Caco-2 (cell line): ENCODE results near the gene UBTD2. TPM values are rescaled to one million over a fixed set of nuclear protein-coding genes. Genes with fewer than 3 reads are reported as not detected.
A peak's percentile ranks its signal among the peaks of the same experiment; 100 is the strongest.

Source experiments
- BruUV-seq: library from RNA; stranded (reverse); fragments of 400-500 nt; replicated peaks from 2 replicates; lab custom pipeline; 2021; lab: Mats Ljungman, UMichigan
- CTCF ChIA-PET: fragments of 300-600 bp; sonication (Branson Sonifier 250); formaldehyde crosslinking; loops from one replicate; lab custom pipeline; 2022; ENCODE audit warnings: antibody characterized with exemption; lab: Charles Lee
- POLR2A ChIA-PET: fragments of 300-600 bp; sonication (Branson Sonifier 250); formaldehyde crosslinking; loops from one replicate; lab custom pipeline; 2022; ENCODE audit warnings: antibody characterized with exemption; lab: Charles Lee
- DNase-seq, 2 experiments: peaks; one replicate each; pipeline versions ENCODE4 v3.0.0 to v3.0.0-alpha.2; 2020 to 2022
- H3K27me3 ChIP-seq: replicated peaks from 2 replicates; pipeline ENCODE4 v1.6.0; 2011; ENCODE audit warnings: low read length; ENCODE audit not compliant: control insufficient read depth, insufficient read depth
- H3K36me3 ChIP-seq: 2 replicates; pipeline ENCODE4 v1.5.1; 2011; ENCODE audit warnings: low read length; ENCODE audit not compliant: control insufficient read depth, insufficient read depth
- H3K4me1 ChIP-seq: fragments of 250-450 bp; sonication (Bioruptor Pico); 2 replicates; pipeline ENCODE4 v1.5.1; 2020; ENCODE audit warnings: mild to moderate bottlenecking
- H3K4me3 ChIP-seq: 2 replicates; pipeline ENCODE4 v1.5.1; 2011; ENCODE audit warnings: low read depth, mild to moderate bottlenecking, control low read depth, low read length
- H3K9me3 ChIP-seq: fragments of 250-450 bp; sonication (Bioruptor Pico); 2 replicates; pipeline ENCODE4 v1.5.1; 2020; ENCODE audit warnings: mild to moderate bottlenecking, moderate library complexity
- H3K27ac Mint-ChIP-seq: one replicate; pipeline ENCODE4 v1.8.0; 2022; ENCODE audit warnings: mixed read lengths; ENCODE audit not compliant: unreplicated experiment
- H3K27me3 Mint-ChIP-seq: one replicate; pipeline ENCODE4 v1.8.0; 2022; ENCODE audit warnings: mixed read lengths; ENCODE audit not compliant: insufficient read depth, unreplicated experiment
- H3K36me3 Mint-ChIP-seq: one replicate; pipeline ENCODE4 v1.8.0; 2022; ENCODE audit warnings: mild to moderate bottlenecking, mixed read lengths; ENCODE audit not compliant: insufficient read depth, unreplicated experiment
- H3K4me1 Mint-ChIP-seq: one replicate; pipeline ENCODE4 v1.8.0; 2022; ENCODE audit warnings: low read depth, mixed read lengths; ENCODE audit not compliant: unreplicated experiment
- H3K4me3 Mint-ChIP-seq: one replicate; pipeline ENCODE4 v1.8.0; 2022; ENCODE audit warnings: mild to moderate bottlenecking, moderate library complexity, mixed read lengths; ENCODE audit not compliant: unreplicated experiment
- H3K9me3 Mint-ChIP-seq: one replicate; pipeline ENCODE4 v1.8.0; 2022; ENCODE audit warnings: mixed read lengths; ENCODE audit not compliant: unreplicated experiment
- CTCF ChIP-seq, 2 experiments: fragments of 200-600 bp in 1 of 2; IDR thresholded peaks; 1 replicate in 1 of 2; 2 replicates in 1 of 2; pipeline versions ENCODE4 v1.5.1 to v1.8.0; 2011 to 2022; ENCODE audit warnings: antibody characterized with exemption in 1 of 2, control low read depth in 1 of 2, inconsistent platforms in 1 of 2, low read depth in 1 of 2, low read length in 1 of 2, mild to moderate bottlenecking in 1 of 2, moderate library complexity in 1 of 2; ENCODE audit not compliant: insufficient read depth in 1 of 2, severe bottlenecking in 1 of 2, unreplicated experiment in 1 of 2
- intact Hi-C: fragments of 100-400 bp; cut with micrococcal nuclease; formaldehyde crosslinking; loops from one replicate; pipeline ENCODE4 v1.10.0; 2022; ENCODE audit not compliant: unreplicated experiment
- total RNA-seq: library from RNA; stranded (reverse); gene quantifications from 2 replicates; pipeline ENCODE4 v1.2.3, GENCODE V29; 2022

Gene UBTD2
- total RNA-seq, 1 experiment from 2014 or later: 32.4 TPM

- Mint-ChIP-seq H3K27me3 (no peaks in the 10 kb centered on the region), H3K36me3 (peaks cover 5% of the 10 kb centered on the region), H3K4me3 (peak overlapping the region; percentile 86), H3K4me1 (peaks cover 9% of the 10 kb centered on the region), H3K9me3 (no peaks in the 10 kb centered on the region), H3K27ac (peak overlapping the region; percentile 85)
- no peaks in the 10 kb centered on the region for H3K9me3 ChIP-seq
- CTCF ChIA-PET: no interaction called here
- POLR2A ChIA-PET: no interaction called here
- H3K4me1 ChIP-seq: peaks cover 5% of the 10 kb centered on the region; the same call in 1 of the 2 replicates
- H3K36me3 ChIP-seq: no peaks in the 10 kb centered on the region; the same call in 1 of the 2 replicates
- TF ChIP-seq CTCF (IDR thresholded peaks at IDR 0.05; ENCODE audit: insufficient read depth in 1 of 2, low read depth in 1 of 2, low read length in 1 of 2, severe bottlenecking in 1 of 2, unreplicated experiment in 1 of 2): no peak
- TSS peak; percentile 92 for BruUV-seq
- peak overlapping the region; percentile 84 for H3K4me3 ChIP-seq
- no peaks in the 10 kb centered on the region for H3K27me3 ChIP-seq
- no peak for DNase-seq
- intact Hi-C loops: loop anchor here (5.0 kb wide), 1 partner anchor 88 kb away; no protein-coding TSS in a partner anchor
Observed at GRCh38 chr5:172284611-172284980, 1.0 kb upstream of the UBTD2 start.

GRCh38 chr5:172283862-172284610, 472 bp upstream of the UBTD2 start:
- peak overlapping the region; percentile 85 for H3K27ac Mint-ChIP-seq
- ChIA-PET CTCF (interaction anchor here (1.4 kb wide), 1 partner anchor 48 kb away, joined by 4 read pairs; no protein-coding TSS in a partner anchor), POLR2A (no interaction called here)
- DNase-seq: peak; percentile 80 to 92
- peaks cover 9% of the 10 kb centered on the region for H3K4me1 Mint-ChIP-seq
- no TSS peak for BruUV-seq
- H3K4me3 Mint-ChIP-seq: peak overlapping the region; percentile 86
- no peaks in the 10 kb centered on the region; the same call in 1 of the 2 replicates for H3K36me3 ChIP-seq
- H3K27me3 ChIP-seq: no peaks in the 10 kb centered on the region
- intact Hi-C loops: loop anchor here (1.0 to 5.0 kb wide), 3 partner anchors 49 to 96 kb away; partner anchors contain the start of gene STK10
- no peaks in the 10 kb centered on the region for H3K27me3 Mint-ChIP-seq
- no peaks in the 10 kb centered on the region for H3K9me3 ChIP-seq
- H3K9me3 Mint-ChIP-seq: no peaks in the 10 kb centered on the region
- H3K4me3 ChIP-seq: peak overlapping the region; percentile 84
- peaks cover 10% of the 10 kb centered on the region for H3K36me3 Mint-ChIP-seq
- H3K4me1 ChIP-seq: peaks cover 5% of the 10 kb centered on the region; the same call in 1 of the 2 replicates
- no peak for TF ChIP-seq CTCF (IDR thresholded peaks at IDR 0.05; ENCODE audit: insufficient read depth in 1 of 2, low read depth in 1 of 2, low read length in 1 of 2, severe bottlenecking in 1 of 2, unreplicated experiment in 1 of 2)

GRCh38 chr5:172282272-172283019, 1.1 kb downstream of the UBTD2 start:
- no peak for TF ChIP-seq CTCF (IDR thresholded peaks at IDR 0.05; ENCODE audit: insufficient read depth in 1 of 2, low read depth in 1 of 2, low read length in 1 of 2, severe bottlenecking in 1 of 2, unreplicated experiment in 1 of 2)
- Mint-ChIP-seq H3K27ac (peak overlapping the region; percentile 84), H3K4me1 (peaks cover 9% of the 10 kb centered on the region), H3K9me3 (no peaks in the 10 kb centered on the region), H3K4me3 (peak overlapping the region; percentile 86), H3K36me3 (peaks cover 17% of the 10 kb centered on the region), H3K27me3 (no peaks in the 10 kb centered on the region)
- Histone ChIP-seq H3K9me3 (no peaks in the 10 kb centered on the region), H3K4me3 (peak overlapping the region; percentile 84), H3K36me3 (no peaks in the 10 kb centered on the region; the same call in 1 of the 2 replicates), H3K4me1 (peaks cover 5% of the 10 kb centered on the region; the same call in 1 of the 2 replicates), H3K27me3 (no peaks in the 10 kb centered on the region)
- ChIA-PET POLR2A (interaction anchor here (0.6 to 0.8 kb wide), 4 partner anchors 47 to 1334 kb away, joined by 3 to 4 read pairs (median 4); partner anchors contain the start of gene FBXW11), CTCF (interaction anchor here (0.7 to 1.4 kb wide), 5 partner anchors 9 to 1777 kb away, joined by 3 to 4 read pairs (median 3); no protein-coding TSS in a partner anchor)
- no peak for DNase-seq
- intact Hi-C loops: loop anchor here (1.0 to 5.0 kb wide), 3 partner anchors 48 to 94 kb away; partner anchors contain the start of gene STK10
- BruUV-seq: TSS peak; percentile 42
